GM10266 (cell line): ENCODE data around the gene ROS1.

Source experiments
- DNase-seq: peaks from one replicate; pipeline ENCODE4 v3.0.0; 2012; ENCODE audit errors: extremely low spot score
- TF ChIP-seq, protein P1 (sequence below): IDR thresholded peaks from 2 replicates; pipeline ENCODE4 v1.5.1; 2012; ENCODE audit warnings: mild to moderate bottlenecking, low read depth; ENCODE audit not compliant: control insufficient read depth, insufficient read depth; ENCODE audit errors: missing control alignments

The ROS1 gene

DNA sequence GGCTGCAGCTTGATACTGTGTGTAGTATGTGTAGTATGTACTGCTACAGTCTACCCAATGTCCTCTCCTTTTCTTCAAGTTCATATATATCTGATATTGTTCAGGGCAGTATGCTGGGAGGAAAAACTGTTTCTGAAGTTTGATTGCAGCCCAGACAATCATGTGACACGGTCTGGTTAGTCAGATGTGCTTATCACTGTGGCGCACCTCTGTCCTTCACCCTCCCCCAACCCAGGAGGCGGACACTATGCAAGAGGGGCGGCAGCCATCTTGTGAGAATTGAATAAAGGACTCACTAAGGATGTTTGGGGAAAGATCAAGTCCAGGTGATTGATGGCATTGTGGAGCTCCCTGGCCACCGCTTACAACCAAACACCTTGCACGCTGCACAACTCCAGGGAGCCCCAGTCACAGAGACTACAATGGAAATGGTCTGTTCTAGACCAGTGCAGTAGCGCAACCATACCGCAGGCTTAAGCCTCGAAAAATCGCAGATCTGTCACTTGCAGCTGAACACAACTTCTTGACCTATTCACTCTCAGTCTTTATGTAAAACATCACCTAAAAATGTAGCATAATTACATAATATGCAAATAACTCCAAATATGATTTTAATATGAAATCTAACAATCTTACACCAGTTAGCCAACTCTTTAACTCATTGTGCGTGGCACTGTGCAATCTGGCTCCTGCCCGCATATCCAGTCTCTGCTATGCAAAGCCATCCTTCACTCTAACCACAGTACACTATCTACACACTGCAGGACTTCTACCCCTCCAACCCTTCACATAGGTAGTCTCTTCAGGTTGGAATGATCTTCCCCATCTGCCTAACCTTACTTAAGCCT, 81.1 kb downstream of the ROS1 start:
- DNase-seq, result no peak
- TF ChIP-seq, protein P1, sequence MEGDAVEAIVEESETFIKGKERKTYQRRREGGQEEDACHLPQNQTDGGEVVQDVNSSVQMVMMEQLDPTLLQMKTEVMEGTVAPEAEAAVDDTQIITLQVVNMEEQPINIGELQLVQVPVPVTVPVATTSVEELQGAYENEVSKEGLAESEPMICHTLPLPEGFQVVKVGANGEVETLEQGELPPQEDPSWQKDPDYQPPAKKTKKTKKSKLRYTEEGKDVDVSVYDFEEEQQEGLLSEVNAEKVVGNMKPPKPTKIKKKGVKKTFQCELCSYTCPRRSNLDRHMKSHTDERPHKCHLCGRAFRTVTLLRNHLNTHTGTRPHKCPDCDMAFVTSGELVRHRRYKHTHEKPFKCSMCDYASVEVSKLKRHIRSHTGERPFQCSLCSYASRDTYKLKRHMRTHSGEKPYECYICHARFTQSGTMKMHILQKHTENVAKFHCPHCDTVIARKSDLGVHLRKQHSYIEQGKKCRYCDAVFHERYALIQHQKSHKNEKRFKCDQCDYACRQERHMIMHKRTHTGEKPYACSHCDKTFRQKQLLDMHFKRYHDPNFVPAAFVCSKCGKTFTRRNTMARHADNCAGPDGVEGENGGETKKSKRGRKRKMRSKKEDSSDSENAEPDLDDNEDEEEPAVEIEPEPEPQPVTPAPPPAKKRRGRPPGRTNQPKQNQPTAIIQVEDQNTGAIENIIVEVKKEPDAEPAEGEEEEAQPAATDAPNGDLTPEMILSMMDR, result no peak

- TF ChIP-seq, protein P1, result no peak
These were observed 87.2 kb downstream of the ROS1 start for GRCh38 chr6:117338567-117338966.

DNA sequence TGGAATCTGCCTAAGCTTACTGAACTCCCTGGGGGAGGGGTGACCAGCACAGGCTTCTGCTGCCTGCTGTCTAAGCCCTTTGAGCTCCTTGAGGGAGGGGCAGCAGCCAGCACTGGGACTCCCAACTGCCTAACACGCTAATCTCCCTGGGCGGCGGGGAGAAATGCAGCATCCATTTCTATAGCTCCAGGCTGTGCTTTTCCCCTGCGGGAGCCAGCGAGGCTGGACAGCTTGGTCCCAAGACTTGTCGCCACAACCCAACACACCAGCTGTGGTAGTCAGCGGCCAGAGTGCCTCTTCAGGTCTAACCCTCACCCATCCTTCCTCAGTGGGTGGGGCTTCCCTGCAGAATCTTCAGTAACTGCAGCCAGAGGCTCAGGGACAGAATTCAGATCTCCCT, 95.8 kb downstream of the ROS1 start:
- TF ChIP-seq, protein P1, result no peak
- DNase-seq, result no peak

More at GRCh38 chr6:117338567-117338966, 87.2 kb downstream of the ROS1 start:
- DNase-seq, result no peak

- DNase-seq, result no peak
- TF ChIP-seq, protein P1, result no peak
These were observed 97.2 kb downstream of the ROS1 start for GRCh38 chr6:117328500-117328899.

DNA sequence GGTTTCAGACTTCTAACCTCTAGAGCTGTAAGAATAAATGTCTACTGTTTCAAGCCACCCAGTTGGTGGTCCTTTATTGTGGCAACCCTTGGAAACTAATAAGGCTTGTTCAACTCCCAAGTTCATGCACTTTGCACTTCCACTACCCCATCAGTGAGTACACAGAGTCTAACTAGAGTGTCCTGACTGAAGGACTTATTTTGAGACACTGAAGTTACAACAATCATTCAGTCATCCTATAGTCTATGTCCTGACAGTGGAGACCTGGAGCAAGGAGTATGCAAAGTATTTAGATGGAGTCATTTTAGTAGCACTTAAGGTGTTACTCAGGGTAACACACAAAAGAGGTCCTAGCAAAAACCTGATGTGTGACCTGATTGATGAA, 97.7 kb downstream of the ROS1 start:
- no peak for DNase-seq
- TF ChIP-seq, protein P1, result no peak

DNA sequence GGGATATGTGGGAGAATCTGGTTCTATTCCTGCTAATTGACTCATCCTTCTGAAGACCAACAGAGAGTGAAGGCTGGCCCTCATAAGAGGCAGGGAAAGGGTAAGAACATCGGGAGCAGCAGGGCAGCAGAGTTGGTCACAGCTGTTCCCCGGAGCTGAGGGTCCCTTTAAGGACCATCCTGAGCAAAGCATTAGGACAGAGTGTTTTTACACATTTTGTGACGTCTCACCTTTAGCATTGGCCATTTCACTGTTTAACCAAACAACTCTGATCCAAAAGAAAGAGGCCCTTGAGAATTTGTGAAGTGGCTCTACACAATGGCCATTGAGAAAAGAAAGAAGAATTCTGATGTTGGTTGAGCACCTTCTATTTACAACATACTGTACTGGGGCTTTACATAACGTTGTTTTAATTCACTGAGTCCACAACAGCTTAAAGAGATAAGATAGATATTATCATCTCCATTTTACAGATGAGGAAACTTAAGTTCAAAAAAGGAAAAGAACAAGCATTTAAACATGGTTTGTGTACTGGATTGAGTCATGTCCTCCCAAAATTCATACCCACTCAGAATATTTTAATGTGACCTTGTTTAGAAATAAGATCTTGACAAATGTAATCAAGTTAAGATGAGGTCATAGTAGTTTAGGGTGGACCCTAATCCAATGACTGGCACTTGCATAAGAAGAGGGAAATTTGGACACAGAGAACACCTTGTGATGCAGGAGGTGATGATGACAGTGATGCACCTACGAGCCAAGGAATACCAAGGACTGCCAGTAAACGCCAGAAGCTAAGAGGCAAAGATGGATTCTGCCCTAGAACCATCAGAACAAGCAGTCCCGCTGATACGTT, 98.4 kb downstream of the ROS1 start:
- no peak for DNase-seq
- TF ChIP-seq, protein P1, result no peak

- no peak for DNase-seq
These were observed 99.3 kb downstream of the ROS1 start for GRCh38 chr6:117326396-117326795.

More at GRCh38 chr6:117326396-117326795, 99.3 kb downstream of the ROS1 start:
- TF ChIP-seq, protein P1, result no peak
